ENCODE data around the gene WDFY3. TPM values are rescaled to one million over a fixed set of nuclear protein-coding genes. Genes with fewer than 3 reads are reported as not detected.

Gene WDFY3
- total and polyA plus RNA-seq, 2 of the 13 experiments (the other 11 are each of a cell fraction or from before 2014, with no cell fraction given): 16.7 to 24.5 TPM

DNA sequence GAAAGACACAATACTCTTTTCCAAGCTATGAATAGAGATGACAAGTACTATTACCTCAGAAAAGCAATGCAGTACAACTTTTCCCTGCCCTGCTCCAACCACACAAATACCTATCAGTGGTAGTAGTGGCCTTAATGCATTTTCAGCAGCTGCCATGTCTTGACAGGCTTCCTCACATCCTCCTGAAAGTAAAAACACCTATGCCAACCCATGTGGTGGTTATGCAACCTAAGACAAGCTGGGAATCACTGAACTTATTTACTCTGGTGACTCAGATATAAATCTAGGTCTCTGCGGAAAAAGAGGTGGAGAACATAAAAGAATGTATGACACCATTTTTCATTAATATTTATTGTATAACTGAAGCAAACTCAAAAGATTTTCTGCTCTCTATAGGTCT, 14.5 kb downstream of the WDFY3 start (continued):
- TF ChIP-seq, protein P1, sequence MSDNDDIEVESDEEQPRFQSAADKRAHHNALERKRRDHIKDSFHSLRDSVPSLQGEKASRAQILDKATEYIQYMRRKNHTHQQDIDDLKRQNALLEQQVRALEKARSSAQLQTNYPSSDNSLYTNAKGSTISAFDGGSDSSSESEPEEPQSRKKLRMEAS (IDR thresholded peaks at IDR 0.05): peak; percentile 38; the same call in 1 of the 2 replicates
- peak; percentile 65; the same call in 1 of the 2 replicates for TF ChIP-seq CEBPB (IDR thresholded peaks at IDR 0.05; ENCODE audit: borderline replicate concordance, low read depth, low read length)
- TF ChIP-seq GATAD2A (CRISPR knock-in tag; IDR thresholded peaks at IDR 0.05): peak; percentile 50; the same call in 1 of the 2 replicates
- TF ChIP-seq RARA (CRISPR knock-in tag; IDR thresholded peaks at IDR 0.05): 0 out of 2 replicates have a peak, but pooled peaks have one; percentile 11
- TF ChIP-seq, protein P2, sequence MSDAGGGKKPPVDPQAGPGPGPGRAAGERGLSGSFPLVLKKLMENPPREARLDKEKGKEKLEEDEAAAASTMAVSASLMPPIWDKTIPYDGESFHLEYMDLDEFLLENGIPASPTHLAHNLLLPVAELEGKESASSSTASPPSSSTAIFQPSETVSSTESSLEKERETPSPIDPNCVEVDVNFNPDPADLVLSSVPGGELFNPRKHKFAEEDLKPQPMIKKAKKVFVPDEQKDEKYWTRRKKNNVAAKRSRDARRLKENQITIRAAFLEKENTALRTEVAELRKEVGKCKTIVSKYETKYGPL (CRISPR knock-in tag; IDR thresholded peaks at IDR 0.05): peak; percentile 94
- no peak for TF ChIP-seq ZNF343 (CRISPR knock-in tag; IDR thresholded peaks at IDR 0.05)
- TF ChIP-seq, protein P3, sequence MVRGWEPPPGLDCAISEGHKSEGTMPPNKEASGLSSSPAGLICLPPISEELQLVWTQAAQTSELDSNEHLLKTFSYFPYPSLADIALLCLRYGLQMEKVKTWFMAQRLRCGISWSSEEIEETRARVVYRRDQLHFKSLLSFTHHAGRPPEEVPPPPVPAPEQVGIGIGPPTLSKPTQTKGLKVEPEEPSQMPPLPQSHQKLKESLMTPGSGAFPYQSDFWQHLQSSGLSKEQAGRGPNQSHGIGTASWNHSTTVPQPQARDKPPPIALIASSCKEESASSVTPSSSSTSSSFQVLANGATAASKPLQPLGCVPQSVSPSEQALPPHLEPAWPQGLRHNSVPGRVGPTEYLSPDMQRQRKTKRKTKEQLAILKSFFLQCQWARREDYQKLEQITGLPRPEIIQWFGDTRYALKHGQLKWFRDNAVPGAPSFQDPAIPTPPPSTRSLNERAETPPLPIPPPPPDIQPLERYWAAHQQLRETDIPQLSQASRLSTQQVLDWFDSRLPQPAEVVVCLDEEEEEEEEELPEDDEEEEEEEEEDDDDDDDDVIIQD (CRISPR knock-in tag; IDR thresholded peaks at IDR 0.05; ENCODE audit: low read depth): peak; percentile 46; the same call in 1 of the 2 replicates
- TF ChIP-seq TCF7 (IDR thresholded peaks at IDR 0.05; ENCODE audit: low read depth): no peak
- peak; percentile 30; the same call in 1 of the 3 replicates for TF ChIP-seq MXI1 (IDR thresholded peaks at IDR 0.05; ENCODE audit: borderline replicate concordance, low read depth, low read length)

DNA sequence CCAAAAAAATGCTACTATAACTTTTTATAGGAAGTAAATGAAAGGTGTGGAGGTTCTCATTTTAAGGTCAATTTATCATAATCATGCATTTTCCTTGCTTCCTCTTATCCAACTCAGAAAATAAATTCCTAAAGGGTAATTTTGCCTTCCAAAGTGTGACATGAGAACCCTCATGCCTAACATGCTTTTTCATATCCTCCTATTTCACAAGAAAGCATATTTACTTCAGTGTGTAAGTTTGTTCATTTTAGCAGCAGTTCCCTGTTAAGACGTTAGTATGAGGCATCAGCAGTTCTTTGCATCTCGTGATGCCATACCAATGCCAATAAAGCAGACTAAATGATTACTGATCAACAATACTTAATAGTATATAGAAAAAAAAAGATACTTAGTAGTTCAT, 18.4 kb downstream of the WDFY3 start:
- Histone ChIP-seq H3K9ac (ENCODE audit: insufficient read depth, low read depth, low read length) (no peak overlapping the region), H4K20me1 (ENCODE audit: insufficient read depth, low read length) (peaks cover 9% of the 10 kb centered on the region), H3K9me3 (ENCODE audit: low read length) (no peaks in the 10 kb centered on the region; the same call in 1 of the 2 replicates), H2AFZ (ENCODE audit: low read length) (no peak overlapping the region), H3K4me2 (ENCODE audit: low read depth, low read length) (no peak overlapping the region), H3K27ac (ENCODE audit: extremely low read length, insufficient read depth, low read length) (no peak overlapping the region), H3K4me1 (ENCODE audit: insufficient read depth, low read length) (peaks cover 12% of the 10 kb centered on the region), H3K27me3 (ENCODE audit: control insufficient read depth in 1 of 2, insufficient read depth in 2 of 2, low read length in 2 of 2) (no peaks in the 10 kb centered on the region), H3K36me3 (replicated peaks in 1 of 2; ENCODE audit: control insufficient read depth in 1 of 2, insufficient read depth in 2 of 2, low read length in 2 of 2) (no peaks in the 10 kb centered on the region), H3K4me3 (replicated peaks in 1 of 3; ENCODE audit: insufficient read depth in 1 of 3, low read depth in 2 of 3, low read length in 3 of 3) (no peak overlapping the region), H3K79me2 (ENCODE audit: insufficient read depth, low read length) (peaks cover 47% of the 10 kb centered on the region)
- in situ Hi-C loops (cut with HindIII; ENCODE audit: extremely low pct_ligation_motif_present, low pct_unique_long_range_greater_than_20kb) (no loop called here), intact Hi-C loops (cut with micrococcal nuclease; ENCODE audit: unreplicated experiment) (no loop called here)
- ChIA-PET CTCF (ENCODE audit: low intra/inter-chr PET ratio, low total read pairs) (no interaction called here), POLR2A (no interaction called here)
- no TSS peak for BruUV-seq (replicated peaks)
- WGBS (ENCODE audit: low lambda C conversion rate): 95% methylated on average over 2 of the region's 2 CpGs
- FAIRE-seq (no peak), DNase-seq (ENCODE audit: low spot score) (no peak), ATAC-seq (no peak)
- TF ChIP-seq ZNF761 (CRISPR knock-in tag; conservative IDR thresholded peaks at IDR 0.05): no peak
- no peak for TF ChIP-seq NBN (conservative IDR thresholded peaks at IDR 0.05)
- TF ChIP-seq SCMH1 (CRISPR knock-in tag; IDR thresholded peaks at IDR 0.05; ENCODE audit: borderline replicate concordance): no peak
- no peak for TF ChIP-seq JUNB (CRISPR knock-in tag; IDR thresholded peaks at IDR 0.05; ENCODE audit: borderline replicate concordance)
- TF ChIP-seq, protein P4, sequence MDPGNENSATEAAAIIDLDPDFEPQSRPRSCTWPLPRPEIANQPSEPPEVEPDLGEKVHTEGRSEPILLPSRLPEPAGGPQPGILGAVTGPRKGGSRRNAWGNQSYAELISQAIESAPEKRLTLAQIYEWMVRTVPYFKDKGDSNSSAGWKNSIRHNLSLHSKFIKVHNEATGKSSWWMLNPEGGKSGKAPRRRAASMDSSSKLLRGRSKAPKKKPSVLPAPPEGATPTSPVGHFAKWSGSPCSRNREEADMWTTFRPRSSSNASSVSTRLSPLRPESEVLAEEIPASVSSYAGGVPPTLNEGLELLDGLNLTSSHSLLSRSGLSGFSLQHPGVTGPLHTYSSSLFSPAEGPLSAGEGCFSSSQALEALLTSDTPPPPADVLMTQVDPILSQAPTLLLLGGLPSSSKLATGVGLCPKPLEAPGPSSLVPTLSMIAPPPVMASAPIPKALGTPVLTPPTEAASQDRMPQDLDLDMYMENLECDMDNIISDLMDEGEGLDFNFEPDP (CRISPR knock-in tag; conservative IDR thresholded peaks at IDR 0.05): no peak
- no peak for TF ChIP-seq SKI (IDR thresholded peaks at IDR 0.05; ENCODE audit: partially characterized antibody)
- no peak for TF ChIP-seq ZNF143 (CRISPR knock-in tag; IDR thresholded peaks at IDR 0.05)
- no peak for TF ChIP-seq ELF1 (CRISPR knock-in tag; IDR thresholded peaks at IDR 0.05)
- TF ChIP-seq PHF8 (CRISPR knock-in tag; IDR thresholded peaks at IDR 0.05): no peak
- TF ChIP-seq RFXAP (CRISPR knock-in tag; IDR thresholded peaks at IDR 0.05; ENCODE audit: borderline replicate concordance): no peak
- TF ChIP-seq, protein P5, sequence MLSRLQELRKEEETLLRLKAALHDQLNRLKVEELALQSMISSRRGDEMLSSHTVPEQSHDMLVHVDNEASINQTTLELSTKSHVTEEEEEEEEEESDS (CRISPR knock-in tag; IDR thresholded peaks at IDR 0.05; ENCODE audit: borderline replicate concordance): no peak
- no peak for TF ChIP-seq NCOR1 (IDR thresholded peaks at IDR 0.05; ENCODE audit: borderline replicate concordance, low read length)
- TF ChIP-seq ZFP62 (CRISPR knock-in tag; IDR thresholded peaks at IDR 0.05): no peak
- TF ChIP-seq, protein P6, sequence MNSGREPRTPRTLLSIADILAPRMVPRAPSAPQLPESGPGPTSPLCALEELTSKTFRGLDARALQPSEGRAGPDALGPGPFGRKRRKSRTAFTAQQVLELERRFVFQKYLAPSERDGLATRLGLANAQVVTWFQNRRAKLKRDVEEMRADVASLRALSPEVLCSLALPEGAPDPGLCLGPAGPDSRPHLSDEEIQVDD (CRISPR knock-in tag; IDR thresholded peaks at IDR 0.05; ENCODE audit: borderline replicate concordance): no peak
